Ramos (cell line): ENCODE results near the gene IL17D.
"Not testable (repeated sequence)": the region's sequence is repeated elsewhere in the genome, so short reads cannot be mapped to it uniquely, and the experiment has no call there.

Experiments used
- in situ Hi-C: fragments of 300-500 bp; cut with MboI; formaldehyde crosslinking; loops from one replicate; pipeline ENCODE4 v1.14.3; 2022; ENCODE audit warnings: low sequenced_read_pairs; ENCODE audit not compliant: unreplicated experiment

The IL17D gene

DNA sequence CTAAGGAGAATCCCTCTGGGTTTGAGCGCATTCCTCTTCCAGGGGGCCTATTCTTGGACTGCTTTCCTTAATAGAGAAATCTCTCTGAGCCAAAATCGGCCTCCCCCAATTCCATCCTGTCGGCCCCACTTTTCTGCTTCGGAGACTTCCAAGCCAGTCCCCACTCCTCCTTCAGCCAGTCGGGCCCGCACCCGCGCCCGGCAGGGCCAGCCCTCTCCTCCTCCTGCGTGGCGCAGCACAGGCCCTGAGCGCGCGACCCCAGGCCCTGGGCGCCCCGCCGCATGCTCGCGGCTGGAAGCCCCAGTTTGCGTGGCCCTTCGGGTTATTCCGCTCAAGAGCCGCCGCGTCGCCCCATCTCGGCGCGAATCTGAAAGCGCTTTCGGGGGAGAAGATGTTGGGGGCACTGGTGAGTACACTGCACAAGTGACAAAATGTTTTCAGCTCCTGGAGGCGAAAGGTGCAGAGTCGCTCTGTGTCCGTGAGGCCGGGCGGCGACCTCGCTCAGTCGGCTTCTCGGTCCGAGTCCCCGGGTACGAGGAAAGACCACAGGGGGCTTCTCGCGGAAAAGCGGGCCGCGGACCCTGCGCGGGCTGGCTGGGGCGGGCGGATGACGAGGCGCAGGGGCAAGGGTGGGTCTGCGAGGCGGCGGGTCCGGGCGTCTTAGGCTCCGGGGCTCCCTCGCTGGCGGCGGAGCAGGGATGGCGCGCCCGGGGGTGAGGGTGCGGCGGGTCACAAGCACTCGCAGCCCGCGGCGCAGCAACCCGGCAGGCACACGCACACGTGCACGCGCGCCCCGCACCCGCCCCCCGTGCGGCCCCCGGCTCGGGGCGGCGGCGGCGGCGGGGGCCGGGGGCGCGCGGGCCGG, at the start of gene IL17D:
Gene IL17D (plus strand): TSS at position 785 of the 865 bp plus-strand sequence. CDS start 303 bp downstream, outside the sequence.
- in situ Hi-C loops = no loop called here

DNA sequence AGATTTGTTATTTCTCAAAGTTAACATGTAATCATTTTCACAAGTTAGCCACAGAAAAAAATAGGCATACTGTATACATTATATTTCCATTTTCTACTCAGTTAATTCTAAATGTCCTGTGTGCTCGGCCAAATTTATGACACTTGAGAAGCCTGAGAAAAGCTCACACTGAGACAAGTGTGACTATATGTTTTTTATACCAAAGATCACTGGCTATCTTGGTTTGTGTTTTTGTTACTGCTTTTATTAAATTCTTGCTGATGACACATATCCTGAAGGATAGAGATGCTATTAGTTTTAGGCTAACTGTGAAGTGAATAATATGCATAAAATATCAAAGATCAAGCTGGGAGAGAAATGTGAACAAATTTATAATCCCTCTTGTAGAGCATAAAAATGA, 49.3 kb upstream of the IL17D start:
- in situ Hi-C loops = no loop called here

DNA sequence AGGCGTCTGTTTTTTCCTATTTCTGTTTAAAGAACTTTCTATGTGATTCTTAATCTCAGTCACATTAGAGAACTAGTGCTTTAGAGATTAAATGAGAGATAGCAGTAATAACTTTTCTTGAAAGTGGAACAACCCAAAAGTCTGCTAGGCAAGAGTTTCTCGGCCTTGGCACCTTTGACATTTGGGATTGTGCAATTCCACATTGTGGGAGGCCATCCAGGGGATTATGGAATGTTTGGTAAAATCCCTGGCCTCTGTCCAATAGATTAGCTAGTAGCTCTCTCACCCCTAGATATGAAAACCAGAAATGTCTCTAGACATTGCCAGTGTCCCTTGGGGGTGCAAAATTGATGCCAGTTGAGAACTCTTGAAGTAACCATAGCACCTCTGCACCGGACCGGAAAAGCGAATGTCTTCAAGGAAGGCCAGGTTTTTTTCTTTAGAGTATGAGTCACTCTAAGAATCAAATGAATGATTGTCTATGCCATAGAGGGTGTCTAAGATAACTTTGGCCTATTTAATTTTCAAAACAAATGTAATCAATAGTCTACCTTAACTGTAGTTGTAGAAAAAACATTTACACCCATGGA, 45.0 kb upstream of the IL17D start:
- in situ Hi-C loops = no loop called here

GRCh38 chr13:20664351-20664750, 39.1 kb upstream of the IL17D start:
- in situ Hi-C loops = no loop called here

GRCh38 chr13:20666948-20667347, 36.6 kb upstream of the IL17D start:
- in situ Hi-C loops = no loop called here

DNA sequence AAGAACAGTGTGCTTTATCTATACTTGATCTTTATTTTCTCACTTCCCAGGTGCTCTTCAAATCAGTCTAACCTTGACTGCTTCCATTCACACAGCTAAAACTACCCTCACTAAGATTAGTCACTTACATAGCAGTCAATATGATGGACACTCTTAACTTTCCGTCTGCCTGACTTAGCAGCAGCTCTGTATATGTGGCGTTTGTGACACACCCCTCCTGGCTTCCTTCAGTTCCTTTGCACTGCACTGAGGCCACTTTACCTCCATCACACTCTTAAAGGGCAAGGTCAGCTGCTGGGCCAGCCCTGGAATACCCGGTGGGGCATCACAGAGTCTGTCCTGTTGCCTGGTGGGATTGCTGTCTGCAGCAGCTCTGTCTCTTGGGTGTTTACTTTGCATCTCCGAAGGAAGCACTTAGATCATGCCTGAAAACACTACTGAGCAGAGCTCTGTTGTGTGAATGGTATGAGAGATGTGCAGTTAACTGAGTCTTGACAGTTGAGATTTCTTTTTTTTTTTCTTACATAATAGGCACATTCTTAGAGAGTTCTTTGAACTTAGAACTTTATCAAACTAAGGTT, 35.6 kb upstream of the IL17D start:
- in situ Hi-C loops = no loop called here

- in situ Hi-C loops = no loop called here
Measured at GRCh38 chr13:20669162-20669561, 34.3 kb upstream of the IL17D start.

- in situ Hi-C loops = no loop called here
Measured at GRCh38 chr13:20671789-20672188, 31.7 kb upstream of the IL17D start.

DNA sequence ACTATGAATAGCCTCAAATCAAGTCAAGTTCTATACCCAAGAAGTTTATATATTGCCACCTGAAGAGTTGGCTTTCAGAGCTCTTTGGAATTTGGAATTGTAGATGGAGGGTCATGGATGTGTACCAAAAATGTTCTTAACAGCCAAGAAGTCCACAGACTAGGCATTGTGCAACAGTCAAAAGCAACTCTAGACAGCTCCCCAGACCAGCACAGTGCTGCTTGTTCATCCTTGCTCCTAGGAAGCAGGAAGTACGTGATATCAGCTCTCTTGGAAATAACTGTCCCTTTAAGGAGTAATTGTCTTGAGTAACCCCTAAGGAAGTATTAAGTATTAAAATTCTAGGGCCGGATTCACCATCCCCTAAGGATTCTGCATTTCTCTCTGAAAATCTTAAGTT, 30.7 kb upstream of the IL17D start:
- in situ Hi-C loops = no loop called here

DNA sequence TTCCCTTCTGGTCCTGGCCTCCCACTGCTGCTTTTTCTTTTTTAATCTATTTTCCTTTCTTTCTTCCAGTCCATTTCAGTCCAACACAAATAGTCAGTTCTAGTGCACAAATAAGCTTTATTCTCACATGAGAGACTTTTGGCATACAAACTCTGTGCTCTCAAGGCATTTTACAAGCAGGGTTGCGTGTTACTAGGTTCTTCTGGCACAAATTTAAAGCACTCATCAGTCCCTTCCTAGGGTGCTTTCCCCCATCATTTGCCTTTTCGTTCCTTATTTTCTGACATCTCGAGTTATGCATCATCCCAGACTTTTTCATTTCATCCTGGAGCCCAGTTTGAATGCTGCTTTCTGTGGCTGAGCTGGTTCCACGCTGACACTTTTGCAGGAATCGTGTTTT, 29.8 kb upstream of the IL17D start:
- in situ Hi-C loops = no loop called here

DNA sequence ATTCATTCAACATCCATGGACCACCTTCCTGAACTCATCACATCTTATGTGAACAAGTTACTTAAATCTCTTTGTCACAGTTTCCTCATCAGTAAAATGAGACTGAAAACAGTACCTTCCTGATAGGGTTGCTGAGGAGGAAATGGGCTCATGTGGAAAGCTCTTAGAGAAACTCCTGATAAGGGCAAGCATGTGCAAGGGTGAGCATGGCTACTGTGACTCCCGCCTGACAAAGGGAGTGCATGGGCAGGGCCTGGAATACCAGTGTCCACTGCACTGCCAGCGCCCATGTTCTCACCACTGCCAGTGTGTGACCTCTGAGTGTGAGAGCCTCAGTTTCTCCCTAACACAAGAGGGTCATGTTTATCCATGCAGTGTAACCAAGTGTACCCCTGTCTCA, 27.3 kb upstream of the IL17D start:
- in situ Hi-C loops = no loop called here

DNA sequence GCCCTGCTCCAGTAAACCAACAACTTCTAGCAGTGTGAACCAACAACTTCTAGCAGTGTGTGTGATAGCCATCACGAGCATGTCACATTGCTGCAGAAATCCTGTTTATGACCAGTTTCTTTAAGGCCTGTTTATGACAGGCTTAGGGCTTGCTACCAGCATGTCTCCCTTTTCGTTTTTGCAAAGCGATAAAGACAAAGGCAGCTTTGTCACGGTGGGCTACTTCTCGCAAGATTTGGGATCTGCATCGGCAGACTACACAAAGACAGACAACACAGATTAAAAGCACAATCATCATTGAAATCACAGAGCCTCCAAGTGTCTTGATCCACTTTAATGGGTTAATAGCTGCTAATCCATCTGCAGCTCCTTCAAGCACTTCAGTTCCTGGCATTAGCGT, 24.9 kb upstream of the IL17D start:
- in situ Hi-C loops = not testable (repeated sequence)

DNA sequence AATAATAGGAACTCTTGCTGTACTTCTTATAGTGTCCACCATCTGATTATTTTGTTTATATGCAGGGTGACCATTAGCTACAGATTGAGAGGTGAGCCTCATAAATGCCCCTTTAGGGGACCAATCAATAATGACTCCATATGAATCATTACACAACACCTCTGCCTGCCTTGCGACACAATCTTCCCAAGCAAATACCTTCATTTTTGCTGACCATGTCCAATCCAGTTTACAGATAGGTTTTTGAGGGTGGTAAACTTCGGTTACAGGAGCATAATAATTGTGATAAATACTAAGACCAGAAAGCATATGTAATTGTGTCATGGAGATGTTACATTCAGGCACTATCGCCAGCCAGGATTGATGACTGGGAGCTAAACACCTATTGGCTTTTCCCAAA, 23.6 kb upstream of the IL17D start:
- in situ Hi-C loops = no loop called here

- in situ Hi-C loops = no loop called here
Measured at GRCh38 chr13:20680416-20681080, 23.0 kb upstream of the IL17D start.

DNA sequence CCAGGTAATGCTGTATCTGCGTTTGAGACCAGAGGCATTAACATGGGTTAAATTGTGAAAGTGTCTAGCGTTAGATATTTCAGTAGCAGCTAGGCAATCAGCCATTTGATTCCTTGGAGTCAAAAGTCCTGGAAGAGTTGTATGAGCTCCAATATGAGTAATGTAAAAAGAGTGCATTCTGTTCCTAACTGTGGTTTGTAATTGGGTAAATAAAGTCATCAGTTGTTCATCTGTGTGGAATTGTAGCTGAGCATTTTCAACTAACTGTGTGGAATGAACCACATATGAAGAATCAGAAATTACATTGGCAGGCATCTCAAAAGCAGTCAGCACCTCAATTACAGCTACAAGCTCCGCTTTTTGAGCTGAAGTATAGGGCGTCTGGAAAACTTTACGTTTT, 22.0 kb upstream of the IL17D start:
- in situ Hi-C loops = not testable (repeated sequence)

DNA sequence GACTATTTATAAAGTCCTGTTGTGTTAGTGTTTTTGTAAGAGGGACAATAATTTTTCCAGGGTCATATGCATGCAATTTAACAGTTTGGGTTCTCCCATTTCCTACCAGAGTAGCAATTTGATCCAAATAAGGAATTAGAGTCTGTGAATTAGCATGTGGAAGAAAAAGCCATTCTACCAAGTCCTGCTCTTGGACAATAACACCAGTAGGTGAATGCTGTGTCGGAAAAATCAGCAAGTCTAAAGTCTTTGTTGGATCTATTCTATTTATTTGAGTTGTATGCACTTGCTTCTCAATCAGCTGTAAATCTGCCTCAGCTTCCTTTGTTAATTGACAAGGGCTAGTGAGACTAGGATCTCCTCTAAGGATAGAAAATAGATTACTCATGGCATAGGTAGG, 21.4 kb upstream of the IL17D start:
- in situ Hi-C loops = no loop called here

- in situ Hi-C loops = no loop called here
Measured at GRCh38 chr13:20684041-20684440, 19.5 kb upstream of the IL17D start.

- in situ Hi-C loops = no loop called here
Measured at GRCh38 chr13:20684546-20684945, 19.0 kb upstream of the IL17D start.

DNA sequence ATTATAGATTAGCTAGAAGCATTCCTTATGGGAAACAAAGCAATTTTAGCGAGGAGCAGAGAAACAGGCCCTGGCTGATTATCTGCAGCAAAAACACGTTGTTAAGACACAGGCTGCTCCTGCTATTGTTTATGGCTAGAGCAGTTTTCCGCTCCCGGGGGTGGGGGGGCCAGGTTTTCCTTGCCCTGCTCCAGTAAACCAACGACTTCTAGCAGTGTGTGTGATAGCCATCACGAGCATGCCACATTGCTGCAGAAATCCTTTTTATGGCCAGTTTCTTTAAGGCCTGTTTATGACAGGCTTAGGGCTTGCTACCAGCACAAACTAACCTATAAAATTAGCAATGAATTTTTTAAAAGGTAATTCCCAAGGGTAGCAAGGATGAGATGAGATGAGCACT, 18.4 kb upstream of the IL17D start:
- in situ Hi-C loops = no loop called here

DNA sequence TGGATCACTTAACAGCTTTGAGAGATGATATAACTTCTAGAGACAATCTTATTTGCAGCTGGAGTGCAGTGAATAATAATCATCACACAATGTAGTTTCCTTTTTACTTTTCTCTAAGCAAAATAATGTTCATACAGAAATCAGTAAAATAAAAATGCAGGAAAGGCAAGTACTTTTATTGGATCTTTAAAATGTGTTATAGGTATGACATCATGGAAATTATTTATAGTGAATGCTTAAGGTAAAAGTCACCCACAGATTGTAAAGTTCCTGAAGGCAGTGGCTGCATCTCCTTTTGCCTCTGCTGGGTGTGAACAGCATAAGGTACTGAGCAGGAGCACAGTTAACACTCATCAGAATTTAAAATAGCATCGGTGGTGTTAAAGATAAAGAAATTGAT, 17.3 kb upstream of the IL17D start:
- in situ Hi-C loops = no loop called here
